Immature natural killer cell (primary cell): ENCODE data around the gene SYNJ2. TPM values are rescaled to one million over a fixed set of nuclear protein-coding genes. Genes with fewer than 3 reads are reported as not detected.

Source experiments
- DNase-seq, 3 donors: peaks; one replicate each; pipeline ENCODE4 v3.0.0; 2022; ENCODE audit warnings: mixed read lengths in 1 of 3
- H3K27ac Mint-ChIP-seq, 6 donors: one replicate each; pipeline ENCODE4 v1.8.0; 2020; ENCODE audit warnings: mixed read lengths in 6 of 6, mild to moderate bottlenecking in 5 of 6, inconsistent platforms in 4 of 6, moderate library complexity in 3 of 6
- H3K27me3 Mint-ChIP-seq, 3 donors: one replicate each; pipeline ENCODE4 v1.8.0; 2020 to 2021; ENCODE audit warnings: low read depth in 3 of 3, mild to moderate bottlenecking in 3 of 3, mixed read lengths in 3 of 3, moderate library complexity in 3 of 3, inconsistent platforms in 1 of 3
- H3K36me3 Mint-ChIP-seq, 3 donors: one replicate each; pipeline ENCODE4 v1.8.0; 2020; ENCODE audit warnings: mixed read lengths in 3 of 3, inconsistent platforms in 2 of 3, mild to moderate bottlenecking in 2 of 3
- H3K4me1 Mint-ChIP-seq, 2 donors: one replicate each; pipeline ENCODE4 v1.8.0; 2020; ENCODE audit warnings: inconsistent platforms in 2 of 2, mild to moderate bottlenecking in 2 of 2, mixed read lengths in 2 of 2, moderate library complexity in 1 of 2
- H3K4me3 Mint-ChIP-seq, 5 donors: one replicate each; pipeline ENCODE4 v1.8.0; 2020; ENCODE audit warnings: mild to moderate bottlenecking in 5 of 5, mixed read lengths in 5 of 5, inconsistent platforms in 3 of 5, moderate library complexity in 3 of 5
- H3K9me3 Mint-ChIP-seq, 6 donors: one replicate each; pipeline ENCODE4 v1.8.0; 2020; ENCODE audit warnings: mild to moderate bottlenecking in 6 of 6, mixed read lengths in 6 of 6, inconsistent platforms in 4 of 6, moderate library complexity in 3 of 6
- polyA plus RNA-seq, 3 donors: library from polyadenylated mRNA; unstranded; fragments of 300-500 nt; fragmentation: Illumina TruSeq; gene quantifications; one replicate each; pipeline ENCODE4 v1.2.3, GENCODE V29; 2021

Gene SYNJ2
- polyA plus RNA-seq, 3 donors from 2014 or later: 8.7 to 22.0 (median 12.5) TPM

DNA sequence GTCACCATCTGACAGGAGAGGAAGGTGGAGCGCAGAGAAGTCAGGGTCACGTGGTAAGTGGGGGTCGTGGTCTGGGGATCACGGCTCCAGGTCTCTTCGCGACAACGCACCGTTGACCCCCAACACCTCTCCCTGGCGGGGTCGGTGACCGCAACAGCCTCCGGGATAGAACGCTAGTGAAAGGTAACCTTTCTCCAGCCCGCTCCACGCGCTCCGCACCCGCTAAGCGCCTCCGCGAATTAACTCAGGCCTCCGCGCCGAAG is 600 bp upstream of the SYNJ2 start:
- H3K27me3 Mint-ChIP-seq: peaks cover 4 to 8% (median 8%) of the 10 kb centered on the region in 3 donors
- H3K4me1 Mint-ChIP-seq: peaks cover 40 to 51% of the 10 kb centered on the region in 2 donors
- no peaks in the 10 kb centered on the region for H3K36me3 Mint-ChIP-seq
- H3K9me3 Mint-ChIP-seq: no peaks in the 10 kb centered on the region
- peak overlapping the region in 5 of 6 donors; percentile 32 to 79 (median 76) for H3K27ac Mint-ChIP-seq
- H3K4me3 Mint-ChIP-seq: peak overlapping the region; percentile 81 to 92 (median 85)
- DNase-seq: peak in 1 of 3 donors; percentile 23

DNA sequence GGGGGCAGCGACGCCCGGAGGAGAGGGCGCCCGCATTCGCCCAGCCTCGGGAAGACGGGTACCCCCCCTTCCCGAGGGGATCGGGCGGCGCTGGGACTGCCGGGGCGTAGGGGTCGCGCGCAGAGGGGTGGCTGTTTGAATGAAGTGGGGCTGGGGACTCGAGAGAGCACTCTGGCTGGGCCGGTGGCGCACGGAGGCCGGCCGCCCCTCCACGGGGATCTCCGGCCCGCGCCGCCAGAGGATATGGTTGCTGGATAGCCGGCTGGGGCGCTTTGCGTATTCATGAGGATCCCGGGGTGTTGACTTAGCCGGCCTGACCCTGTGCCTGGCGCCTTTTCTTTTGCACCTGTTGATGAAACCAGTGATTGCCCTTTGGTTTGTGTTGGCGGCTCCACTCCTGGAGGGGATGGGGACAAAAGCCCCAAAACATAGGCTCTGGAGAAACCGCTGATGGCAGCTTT is 469 bp downstream of the SYNJ2 start:
- H3K4me3 Mint-ChIP-seq: peak overlapping the region; percentile 87 to 92 (median 90)
- peak; percentile 23 to 28 (median 27) for DNase-seq
- H3K27ac Mint-ChIP-seq: peak overlapping the region in 5 of 6 donors; percentile 12 to 84 (median 82)
- H3K36me3 Mint-ChIP-seq: no peaks in the 10 kb centered on the region
- H3K4me1 Mint-ChIP-seq: peaks cover 40 to 51% of the 10 kb centered on the region in 2 donors
- no peaks in the 10 kb centered on the region for H3K9me3 Mint-ChIP-seq
- H3K27me3 Mint-ChIP-seq: peaks cover 4 to 8% (median 7%) of the 10 kb centered on the region in 3 donors

DNA sequence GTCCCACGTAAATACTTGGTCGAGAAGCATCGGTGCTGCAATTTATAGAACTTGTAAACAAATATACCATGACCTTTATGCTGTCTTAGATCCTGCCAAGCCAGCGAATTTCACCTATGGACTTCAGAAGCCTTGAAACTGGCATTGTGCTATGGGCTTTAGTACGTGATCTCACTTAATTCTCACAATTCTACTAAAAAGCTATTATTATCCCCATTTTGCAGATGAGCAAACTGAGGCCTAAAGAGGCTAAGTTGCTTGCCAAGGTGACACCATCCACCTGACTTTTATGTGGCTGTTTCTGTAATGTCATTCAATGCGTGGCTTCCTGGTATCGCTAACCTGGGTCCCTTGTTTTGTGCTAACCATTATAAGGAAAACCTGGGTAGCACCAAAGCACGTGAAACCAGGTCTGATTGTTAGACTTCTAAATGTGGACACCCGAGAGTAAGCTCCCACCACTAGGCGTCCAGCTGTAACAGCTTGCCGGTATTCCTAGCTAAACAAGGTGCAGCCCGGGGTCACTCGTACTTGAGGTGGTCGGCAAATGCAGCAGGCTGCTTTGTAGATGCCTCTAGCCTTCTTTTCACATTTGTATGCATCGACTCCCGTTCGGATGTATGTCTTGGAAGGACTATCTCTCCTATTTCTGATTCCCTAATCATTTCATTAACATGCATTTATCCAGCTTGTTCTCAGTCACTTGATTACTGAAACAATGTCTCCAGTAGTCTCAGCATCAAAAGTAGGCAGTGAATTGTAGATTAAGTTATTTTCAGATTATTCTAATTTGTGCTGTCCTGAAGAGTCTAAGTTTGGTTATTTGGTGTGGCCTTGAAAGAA is 1.1 kb downstream of the SYNJ2 start:
- Mint-ChIP-seq H3K27ac (peak overlapping the region; percentile 12 to 84 (median 79)), H3K36me3 (no peaks in the 10 kb centered on the region), H3K9me3 (no peaks in the 10 kb centered on the region), H3K27me3 (peaks cover 4 to 7% (median 6%) of the 10 kb centered on the region in 3 donors), H3K4me1 (peaks cover 40 to 51% of the 10 kb centered on the region in 2 donors), H3K4me3 (peak overlapping the region; percentile 87 to 92 (median 90))
- DNase-seq: no peak

DNA sequence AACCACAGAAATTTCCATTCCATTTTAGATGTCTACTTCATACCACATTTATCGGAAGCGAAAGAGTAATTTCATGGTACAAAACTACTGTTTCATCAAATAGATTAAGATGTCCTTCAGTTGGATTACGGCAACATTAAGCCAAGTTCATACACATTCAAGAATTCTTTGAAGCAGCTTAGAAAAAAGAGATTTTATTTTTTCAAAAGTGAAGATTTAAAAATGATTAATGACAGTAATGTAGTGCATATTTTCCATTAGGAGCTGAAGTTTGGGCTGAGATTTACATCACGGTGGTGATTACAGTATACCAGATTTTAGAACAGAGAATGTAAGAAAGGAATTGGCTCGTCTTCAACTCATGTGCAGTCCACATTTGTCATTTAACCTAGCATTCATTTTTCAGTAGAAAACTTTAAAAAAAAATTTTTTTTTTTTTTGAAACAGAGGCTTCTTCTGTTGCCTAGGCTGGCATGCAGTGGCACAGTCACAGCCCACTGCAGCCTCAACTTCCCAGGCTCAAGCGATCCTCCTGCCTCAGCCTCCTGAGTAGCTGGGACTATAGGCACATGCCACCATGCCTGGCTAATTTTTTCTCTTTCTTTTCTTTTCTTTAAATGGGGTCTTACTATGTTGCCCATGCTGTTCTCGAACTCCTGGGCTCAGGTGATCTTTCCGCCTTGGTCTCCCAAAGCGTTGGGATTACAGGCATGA is 1.9 kb downstream of the SYNJ2 start:
- peak overlapping the region; percentile 87 to 92 (median 90) for H3K4me3 Mint-ChIP-seq
- peaks cover 44 to 59% of the 10 kb centered on the region in 2 donors for H3K4me1 Mint-ChIP-seq
- H3K27me3 Mint-ChIP-seq: peaks cover 4 to 7% (median 6%) of the 10 kb centered on the region in 3 donors
- no peak for DNase-seq
- no peaks in the 10 kb centered on the region for H3K9me3 Mint-ChIP-seq
- no peaks in the 10 kb centered on the region for H3K36me3 Mint-ChIP-seq
- peak overlapping the region in 5 of 6 donors; percentile 52 to 84 (median 66) for H3K27ac Mint-ChIP-seq

DNA sequence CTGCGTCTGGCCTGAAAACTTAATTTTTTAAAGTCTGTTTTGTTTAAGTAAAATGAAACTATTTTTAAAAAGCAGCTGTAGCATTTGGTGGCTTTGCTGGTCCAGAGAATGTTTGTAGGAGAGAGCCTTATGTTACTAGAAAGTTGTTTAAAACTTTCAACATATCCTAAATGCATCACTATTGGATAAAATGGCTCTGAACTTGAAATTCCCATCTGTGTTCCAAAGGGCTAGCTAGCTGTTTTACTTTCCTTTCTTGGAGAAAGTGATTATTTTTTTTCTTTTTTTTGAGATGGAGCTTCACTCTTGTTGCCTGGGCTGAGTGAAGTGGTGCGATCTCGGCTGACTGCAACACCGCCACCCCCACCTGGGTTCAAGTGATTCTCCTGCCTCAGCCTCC is 2.5 kb downstream of the SYNJ2 start:
- Mint-ChIP-seq H3K36me3 (no peaks in the 10 kb centered on the region), H3K4me1 (peaks cover 49 to 65% of the 10 kb centered on the region in 2 donors), H3K27me3 (peaks cover 4 to 7% (median 6%) of the 10 kb centered on the region in 3 donors), H3K4me3 (peak overlapping the region; percentile 71 to 83 (median 75)), H3K9me3 (no peaks in the 10 kb centered on the region), H3K27ac (peak overlapping the region in 4 of 6 donors; percentile 41 to 77 (median 66))
- DNase-seq: no peak

DNA sequence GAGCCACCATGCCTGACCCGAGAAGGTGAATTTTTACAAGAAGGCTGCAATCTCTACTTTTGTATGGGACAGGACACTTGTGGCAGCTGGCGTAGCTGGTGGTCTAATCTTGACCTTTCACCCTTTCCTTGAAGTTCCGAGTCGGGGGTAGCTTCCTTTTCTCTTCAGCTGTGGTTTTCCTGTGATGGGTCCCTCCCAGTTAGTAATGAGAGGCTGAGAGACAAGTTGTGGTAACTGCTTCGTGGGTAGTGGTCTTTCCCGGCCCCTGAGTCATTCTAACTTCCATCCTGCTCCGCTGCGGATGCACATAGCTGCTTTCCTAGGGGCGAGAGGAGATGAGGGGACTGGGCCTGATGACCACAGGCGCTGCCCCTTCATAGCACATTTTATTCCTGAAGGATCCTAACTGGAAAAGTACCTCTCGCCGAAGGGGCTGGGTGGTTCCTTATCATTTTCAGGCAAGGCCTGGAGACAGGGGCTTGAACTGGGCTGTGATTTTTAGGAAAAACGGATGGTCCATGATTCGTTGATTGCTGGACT is 3.1 kb downstream of the SYNJ2 start:
- no peaks in the 10 kb centered on the region for H3K9me3 Mint-ChIP-seq
- peak; percentile 20 to 36 (median 35) for DNase-seq
- H3K27ac Mint-ChIP-seq: peak overlapping the region in 5 of 6 donors; percentile 41 to 77 (median 66)
- peaks cover 4 to 7% (median 6%) of the 10 kb centered on the region in 3 donors for H3K27me3 Mint-ChIP-seq
- H3K36me3 Mint-ChIP-seq: no peaks in the 10 kb centered on the region
- peak overlapping the region; percentile 71 to 83 (median 75) for H3K4me3 Mint-ChIP-seq
- H3K4me1 Mint-ChIP-seq: peaks cover 51 to 70% of the 10 kb centered on the region in 2 donors

DNA sequence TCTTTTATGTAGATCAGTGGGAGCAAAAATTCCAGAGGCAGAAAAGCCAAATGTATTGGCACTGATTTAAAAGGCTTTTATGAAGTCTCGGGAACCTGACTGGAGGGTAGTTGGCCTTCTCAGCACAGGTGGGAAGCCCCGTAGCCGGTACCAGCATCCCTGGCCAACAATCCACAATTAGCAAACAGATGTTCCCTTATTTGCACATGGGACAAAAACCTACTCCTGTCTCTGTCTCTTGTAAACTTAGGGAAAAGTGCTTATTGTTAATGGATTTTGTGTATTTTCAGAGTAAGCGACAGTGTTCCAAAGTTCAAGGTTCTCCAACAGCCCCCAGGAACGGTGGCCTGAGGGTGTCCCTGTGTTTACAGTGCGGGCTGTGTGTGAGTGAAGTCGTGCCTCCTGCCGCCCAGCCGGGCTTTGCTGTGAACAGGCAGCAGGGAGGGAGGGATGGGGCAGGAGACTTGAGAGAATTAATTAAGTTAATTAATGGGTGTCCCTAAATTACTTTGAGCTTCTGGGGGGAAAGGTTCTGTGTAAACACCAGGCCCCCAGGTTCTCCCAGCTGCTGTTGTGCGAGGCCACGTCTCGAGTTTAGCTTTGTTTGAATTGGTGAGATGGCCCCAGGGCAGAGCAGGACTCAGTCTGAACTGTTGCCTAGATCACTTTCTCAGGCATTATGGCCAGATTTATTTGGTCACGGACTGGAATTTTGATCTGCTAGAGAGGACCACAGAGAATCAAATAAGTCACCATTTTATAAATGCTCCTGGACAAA is 3.9 kb downstream of the SYNJ2 start:
- H3K4me3 Mint-ChIP-seq: peak overlapping the region; percentile 71 to 83 (median 75)
- H3K27me3 Mint-ChIP-seq: peaks cover 0 to 5% (median 4%) of the 10 kb centered on the region in 3 donors
- no peak for DNase-seq
- H3K36me3 Mint-ChIP-seq: no peaks in the 10 kb centered on the region
- peak overlapping the region in 4 of 6 donors; percentile 6 to 66 (median 49) for H3K27ac Mint-ChIP-seq
- H3K9me3 Mint-ChIP-seq: no peaks in the 10 kb centered on the region
- peaks cover 58 to 69% of the 10 kb centered on the region in 2 donors for H3K4me1 Mint-ChIP-seq

DNA sequence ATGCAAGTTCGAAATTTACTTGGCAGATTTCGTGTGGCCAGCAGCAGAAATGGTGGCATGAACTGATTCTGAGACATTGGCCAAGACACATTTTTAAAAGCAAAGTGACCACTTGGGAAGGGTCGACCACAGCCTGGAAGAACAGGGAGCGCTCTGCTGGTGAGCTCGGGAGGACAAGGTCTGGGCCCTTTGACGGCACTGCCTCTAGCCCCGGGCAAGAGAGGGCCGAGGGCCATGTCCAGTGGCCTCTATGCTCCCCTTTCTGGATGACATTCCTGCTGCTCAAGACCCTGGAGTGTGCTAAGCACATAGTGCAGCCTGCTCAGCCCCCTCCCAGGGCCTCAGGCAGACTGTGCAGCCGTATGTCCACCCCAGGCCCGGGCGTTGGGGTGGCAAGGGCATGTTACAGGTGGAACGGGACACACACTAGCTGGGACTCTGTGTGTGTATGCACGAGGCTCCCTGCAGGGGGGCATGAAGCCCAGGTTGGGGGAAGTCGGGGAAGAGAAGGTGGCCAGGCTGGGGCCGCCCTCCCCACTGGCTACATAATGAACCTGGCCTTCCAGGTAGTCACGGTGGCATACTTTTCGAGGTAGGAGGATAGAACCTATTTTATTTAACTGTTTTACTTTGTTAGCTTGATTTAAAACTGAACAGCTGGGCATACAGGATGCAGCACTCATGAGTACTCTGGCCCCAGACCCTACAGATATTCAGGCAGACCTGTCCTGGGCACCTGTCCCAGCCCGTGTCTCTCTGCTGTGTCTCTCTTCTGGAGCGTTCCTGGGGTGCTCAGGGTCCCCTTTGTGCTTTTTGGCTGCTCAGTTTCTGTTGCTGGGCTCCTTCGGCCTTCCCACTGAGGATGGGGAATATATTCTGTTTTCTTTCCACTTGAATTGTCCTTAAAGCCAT is 6.4 kb downstream of the SYNJ2 start:
- H3K4me1 Mint-ChIP-seq: peaks cover 48 to 72% of the 10 kb centered on the region in 2 donors
- no peaks in the 10 kb centered on the region for H3K9me3 Mint-ChIP-seq
- H3K27ac Mint-ChIP-seq: peak overlapping the region in 3 of 6 donors; percentile 10 to 60 (median 20)
- no peaks in the 10 kb centered on the region for H3K27me3 Mint-ChIP-seq
- H3K36me3 Mint-ChIP-seq: no peaks in the 10 kb centered on the region
- H3K4me3 Mint-ChIP-seq: no peak overlapping the region
- DNase-seq: no peak

DNA sequence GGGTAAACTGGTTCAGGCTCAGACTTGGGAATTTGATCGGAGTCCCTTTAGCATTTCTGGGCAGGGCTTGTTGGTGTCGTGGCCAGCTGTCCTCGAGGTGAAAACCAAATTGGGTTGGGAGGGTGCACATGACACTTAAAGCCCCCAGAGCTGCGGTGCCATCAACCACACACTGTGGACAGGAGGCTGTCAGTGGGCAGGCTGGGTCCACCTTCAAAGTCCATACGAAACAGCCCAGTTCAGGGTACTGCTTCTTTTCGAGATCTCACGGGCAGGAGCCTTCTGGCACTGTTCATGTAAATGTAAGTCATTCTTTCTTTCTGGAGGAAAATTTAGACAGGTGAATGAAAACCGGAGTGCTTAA is 7.0 kb downstream of the SYNJ2 start:
- Mint-ChIP-seq H3K9me3 (no peaks in the 10 kb centered on the region), H3K36me3 (no peaks in the 10 kb centered on the region), H3K27me3 (no peaks in the 10 kb centered on the region), H3K4me3 (no peak overlapping the region), H3K4me1 (peaks cover 43 to 71% of the 10 kb centered on the region in 2 donors), H3K27ac (peak overlapping the region in 3 of 6 donors; percentile 3 to 67 (median 10))
- no peak for DNase-seq

DNA sequence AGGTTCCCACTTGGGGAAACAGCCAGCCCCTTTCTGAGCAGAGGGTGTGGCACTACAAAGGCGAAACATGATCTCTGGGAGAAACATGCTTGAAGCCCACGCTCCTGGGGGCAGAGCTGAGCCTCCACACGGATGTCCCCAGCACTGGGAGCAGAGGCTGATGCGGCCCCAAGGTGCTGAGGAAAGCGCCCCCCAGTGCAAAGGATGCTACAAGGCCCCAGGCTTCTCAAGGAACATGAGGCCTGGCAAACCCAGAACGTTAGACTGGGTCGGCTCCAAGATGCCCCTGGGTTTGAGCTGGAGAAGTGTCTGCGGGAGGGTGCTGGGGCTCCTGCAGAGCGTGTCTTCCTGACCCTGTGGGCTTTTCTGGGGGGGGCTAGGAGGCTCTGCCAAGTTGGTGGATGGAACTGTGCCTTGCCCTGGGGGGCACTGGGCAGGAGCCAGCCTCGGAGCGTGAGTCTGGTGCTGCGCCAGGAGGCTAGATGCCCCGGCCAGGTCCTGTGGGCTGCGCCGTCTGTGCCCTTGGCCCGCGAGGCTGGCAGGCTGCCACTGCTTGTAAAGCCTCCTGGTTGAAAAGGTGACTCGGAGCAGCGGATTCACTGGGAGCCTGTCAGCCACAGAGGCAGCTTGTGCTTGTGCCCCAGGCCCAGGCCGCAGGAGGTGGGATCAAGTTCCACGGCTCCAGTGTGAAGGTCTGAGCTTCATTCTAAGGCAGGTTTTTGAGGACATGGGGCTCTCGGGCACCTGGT is 8.1 kb downstream of the SYNJ2 start:
- Mint-ChIP-seq H3K27me3 (no peaks in the 10 kb centered on the region), H3K36me3 (no peaks in the 10 kb centered on the region), H3K4me3 (peak overlapping the region in 2 of 5 donors; percentile 71 to 76), H3K27ac (peak overlapping the region in 2 of 6 donors; percentile 55 to 60), H3K9me3 (no peaks in the 10 kb centered on the region), H3K4me1 (peaks cover 35 to 71% of the 10 kb centered on the region in 2 donors)
- no peak for DNase-seq

DNA sequence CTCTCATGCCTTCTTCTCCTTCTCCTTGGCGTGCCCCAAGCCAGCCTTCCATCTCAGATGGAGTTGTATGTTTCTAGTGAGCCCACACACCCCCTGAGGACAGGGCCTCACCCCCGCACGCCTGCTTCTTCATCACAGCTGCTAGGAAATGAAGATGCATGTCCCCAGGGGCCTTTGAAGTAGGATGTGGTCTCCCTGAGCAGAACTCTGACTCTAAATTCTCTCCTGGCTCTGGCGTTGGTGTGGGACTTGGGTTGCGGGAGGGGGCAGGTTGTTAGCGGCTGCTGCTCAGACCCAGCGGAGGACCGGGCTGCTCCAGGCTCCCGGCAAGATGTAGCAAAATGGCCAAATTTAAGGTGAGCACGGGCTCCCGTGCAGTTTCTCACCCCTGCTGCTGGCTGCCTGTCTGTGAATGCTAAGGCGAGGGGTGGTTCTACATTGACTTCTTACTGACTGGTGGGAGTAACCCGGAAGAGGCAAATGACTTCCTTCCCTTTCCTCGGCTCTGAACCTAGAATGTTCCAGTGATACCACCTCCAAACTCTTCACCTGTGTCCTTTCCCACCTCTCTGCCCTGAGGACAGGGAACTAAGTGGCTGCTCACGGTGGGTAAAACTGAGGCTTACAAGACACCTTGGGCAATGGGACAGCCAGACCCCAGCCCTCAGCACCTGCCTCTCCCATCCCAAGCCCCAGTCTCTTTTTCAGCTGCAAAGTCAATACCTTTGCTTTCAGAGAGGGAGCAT is 8.8 kb downstream of the SYNJ2 start:
- no peaks in the 10 kb centered on the region for H3K9me3 Mint-ChIP-seq
- H3K27ac Mint-ChIP-seq: peak overlapping the region; percentile 22 to 90 (median 72)
- DNase-seq: no peak
- peak overlapping the region; percentile 49 to 76 (median 71) for H3K4me3 Mint-ChIP-seq
- H3K4me1 Mint-ChIP-seq: peaks cover 28 to 71% of the 10 kb centered on the region in 2 donors
- H3K36me3 Mint-ChIP-seq: no peaks in the 10 kb centered on the region
- H3K27me3 Mint-ChIP-seq: no peaks in the 10 kb centered on the region
